ENCODE results near the gene WDR37.

DNA sequence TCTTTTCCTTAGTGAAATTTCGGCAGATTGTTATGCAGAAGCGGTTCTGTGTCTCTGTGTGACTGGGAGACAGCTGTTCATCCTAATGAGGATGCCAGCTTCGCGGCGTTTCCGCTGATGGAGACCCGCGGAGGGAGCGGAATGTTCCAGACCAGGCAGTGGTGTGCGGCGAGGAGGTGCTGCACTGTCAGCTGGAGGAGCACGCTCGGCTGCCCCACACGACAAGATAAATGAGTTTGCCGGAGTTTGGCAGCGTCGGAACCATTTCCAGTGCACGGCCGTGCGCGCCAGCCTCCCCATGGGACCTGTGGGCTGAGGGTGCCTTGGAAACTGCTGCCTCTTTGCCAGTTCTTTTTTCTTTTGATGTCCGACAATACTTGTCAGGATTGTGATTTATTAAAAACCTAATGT lies 64.6 kb downstream of the WDR37 start:
- TF ChIP-seq, protein P1, sequence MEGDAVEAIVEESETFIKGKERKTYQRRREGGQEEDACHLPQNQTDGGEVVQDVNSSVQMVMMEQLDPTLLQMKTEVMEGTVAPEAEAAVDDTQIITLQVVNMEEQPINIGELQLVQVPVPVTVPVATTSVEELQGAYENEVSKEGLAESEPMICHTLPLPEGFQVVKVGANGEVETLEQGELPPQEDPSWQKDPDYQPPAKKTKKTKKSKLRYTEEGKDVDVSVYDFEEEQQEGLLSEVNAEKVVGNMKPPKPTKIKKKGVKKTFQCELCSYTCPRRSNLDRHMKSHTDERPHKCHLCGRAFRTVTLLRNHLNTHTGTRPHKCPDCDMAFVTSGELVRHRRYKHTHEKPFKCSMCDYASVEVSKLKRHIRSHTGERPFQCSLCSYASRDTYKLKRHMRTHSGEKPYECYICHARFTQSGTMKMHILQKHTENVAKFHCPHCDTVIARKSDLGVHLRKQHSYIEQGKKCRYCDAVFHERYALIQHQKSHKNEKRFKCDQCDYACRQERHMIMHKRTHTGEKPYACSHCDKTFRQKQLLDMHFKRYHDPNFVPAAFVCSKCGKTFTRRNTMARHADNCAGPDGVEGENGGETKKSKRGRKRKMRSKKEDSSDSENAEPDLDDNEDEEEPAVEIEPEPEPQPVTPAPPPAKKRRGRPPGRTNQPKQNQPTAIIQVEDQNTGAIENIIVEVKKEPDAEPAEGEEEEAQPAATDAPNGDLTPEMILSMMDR (IDR thresholded peaks at IDR 0.05), result no peak
- TF ChIP-seq POLR2A (IDR thresholded peaks at IDR 0.05), result no peak

Measured in uterus (tissue), 2 donors.